ENCODE results near the gene ABCC8.

ABCC8 gene

GRCh38 chr11:17389957-17390649 is 86.5 kb downstream of the ABCC8 start:
- FAIRE-seq (peak; percentile 44), DNase-seq (ENCODE audit: insufficient read length) (no peak)
- TF ChIP-seq POLR2A (IDR thresholded peaks at IDR 0.05; ENCODE audit: low read depth, low read length) = no peak

- no peak for TF ChIP-seq POLR2AphosphoS5 (IDR thresholded peaks at IDR 0.05; ENCODE audit: low read depth, low read length)
- no peak for TF ChIP-seq TAF1 (IDR thresholded peaks at IDR 0.05; ENCODE audit: borderline replicate concordance, low read depth, low read length)
- TF ChIP-seq POLR2A (IDR thresholded peaks at IDR 0.05; ENCODE audit: low read depth, low read length) = no peak
- DNase-seq (ENCODE audit: insufficient read length) = peak; percentile 79
- FAIRE-seq = no peak
These were observed 87.3 kb downstream of the ABCC8 start for GRCh38 chr11:17389211-17389956.

- DNase-seq (ENCODE audit: insufficient read length) = no peak
- FAIRE-seq = peak; percentile 17
- TF ChIP-seq POLR2AphosphoS5 (IDR thresholded peaks at IDR 0.05; ENCODE audit: low read depth, low read length) (no peak), POLR2A (IDR thresholded peaks at IDR 0.05; ENCODE audit: low read depth, low read length) (no peak), TAF1 (IDR thresholded peaks at IDR 0.05; ENCODE audit: borderline replicate concordance, low read depth, low read length) (no peak)
These were observed 87.9 kb downstream of the ABCC8 start, which contains the start of gene KCNJ11 for GRCh38 chr11:17388609-17389210. TSS of gene KCNJ11 (minus strand) at chr11:17388659. CDS start at chr11:17388091, 568 bp downstream.

- TF ChIP-seq POLR2AphosphoS5 (IDR thresholded peaks at IDR 0.05; ENCODE audit: low read depth, low read length) (no peak), POLR2A (IDR thresholded peaks at IDR 0.05; ENCODE audit: low read depth, low read length) (no peak), TAF1 (IDR thresholded peaks at IDR 0.05; ENCODE audit: borderline replicate concordance, low read depth, low read length) (no peak)
- no peak for DNase-seq (ENCODE audit: insufficient read length)
- FAIRE-seq = no peak
These were observed 88.8 kb downstream of the ABCC8 start for GRCh38 chr11:17387811-17388210.

- no peak for TF ChIP-seq POLR2A (IDR thresholded peaks at IDR 0.05; ENCODE audit: low read depth, low read length)
- TF ChIP-seq POLR2AphosphoS5 (IDR thresholded peaks at IDR 0.05; ENCODE audit: low read depth, low read length) = no peak
- DNase-seq (ENCODE audit: insufficient read length) = no peak
- no peak for FAIRE-seq
These were observed 89.4 kb downstream of the ABCC8 start for GRCh38 chr11:17387254-17387653.

- peak; percentile 93 for FAIRE-seq
- DNase-seq (ENCODE audit: insufficient read length) = no peak
- TF ChIP-seq POLR2A (IDR thresholded peaks at IDR 0.05; ENCODE audit: low read depth, low read length) = no peak
- no peak for TF ChIP-seq TAF1 (IDR thresholded peaks at IDR 0.05; ENCODE audit: borderline replicate concordance, low read depth, low read length)
- no peak for TF ChIP-seq POLR2AphosphoS5 (IDR thresholded peaks at IDR 0.05; ENCODE audit: low read depth, low read length)
These were observed 90.1 kb downstream of the ABCC8 start for GRCh38 chr11:17386331-17387084.

GRCh38 chr11:17385926-17386325 is 90.7 kb downstream of the ABCC8 start:
- no peak for DNase-seq (ENCODE audit: insufficient read length)
- no peak for FAIRE-seq
- no peak for TF ChIP-seq TAF1 (IDR thresholded peaks at IDR 0.05; ENCODE audit: borderline replicate concordance, low read depth, low read length)
- TF ChIP-seq POLR2A (IDR thresholded peaks at IDR 0.05; ENCODE audit: low read depth, low read length) = no peak
- no peak for TF ChIP-seq POLR2AphosphoS5 (IDR thresholded peaks at IDR 0.05; ENCODE audit: low read depth, low read length)

GRCh38 chr11:17385492-17385891 is 91.2 kb downstream of the ABCC8 start:
- no peak for FAIRE-seq

GRCh38 chr11:17384002-17384511 is 92.6 kb downstream of the ABCC8 start:
- FAIRE-seq (peak; percentile 94), DNase-seq (ENCODE audit: insufficient read length) (no peak)
- TF ChIP-seq POLR2A (IDR thresholded peaks at IDR 0.05; ENCODE audit: low read depth, low read length) (no peak), TAF1 (IDR thresholded peaks at IDR 0.05; ENCODE audit: borderline replicate concordance, low read depth, low read length) (no peak), POLR2AphosphoS5 (IDR thresholded peaks at IDR 0.05; ENCODE audit: low read depth, low read length) (no peak)

More at GRCh38 chr11:17385492-17385891, 91.2 kb downstream of the ABCC8 start:
- no peak for DNase-seq (ENCODE audit: insufficient read length)
- no peak for TF ChIP-seq POLR2A (IDR thresholded peaks at IDR 0.05; ENCODE audit: low read depth, low read length)
- no peak for TF ChIP-seq POLR2AphosphoS5 (IDR thresholded peaks at IDR 0.05; ENCODE audit: low read depth, low read length)
- TF ChIP-seq TAF1 (IDR thresholded peaks at IDR 0.05; ENCODE audit: borderline replicate concordance, low read depth, low read length) = no peak

- no peak for FAIRE-seq
- TF ChIP-seq POLR2A (IDR thresholded peaks at IDR 0.05; ENCODE audit: low read depth, low read length) (no peak), POLR2AphosphoS5 (IDR thresholded peaks at IDR 0.05; ENCODE audit: low read depth, low read length) (no peak), TAF1 (IDR thresholded peaks at IDR 0.05; ENCODE audit: borderline replicate concordance, low read depth, low read length) (no peak)
These were observed 93.2 kb downstream of the ABCC8 start for GRCh38 chr11:17383461-17383860.

More at GRCh38 chr11:17383461-17383860, 93.2 kb downstream of the ABCC8 start:
- no peak for DNase-seq (ENCODE audit: insufficient read length)

All from GM12892 (cell line).